Endothelial cell of umbilical vein (primary cell): Measurements from ENCODE around the gene ALG6.
"Not testable (repeated sequence)": the region's sequence is repeated elsewhere in the genome, so short reads cannot be mapped to it uniquely, and the experiment has no call there.

ENCODE experiments used
- EZH2 ChIP-seq: IDR thresholded peaks from 2 replicates; pipeline ENCODE4 v1.6.1; 2012; ENCODE audit warnings: borderline replicate concordance, low read depth, mild to moderate bottlenecking, moderate library complexity, low read length, inconsistent platforms; ENCODE audit not compliant: severe bottlenecking
- FOS ChIP-seq: IDR thresholded peaks from 2 replicates; pipeline ENCODE4 v1.6.1; 2011; ENCODE audit warnings: mild to moderate bottlenecking, low read length, moderate library complexity, borderline replicate concordance; ENCODE audit not compliant: insufficient read depth
- GATA2 ChIP-seq: IDR thresholded peaks from 2 replicates; pipeline ENCODE4 v1.7.0; 2011; ENCODE audit warnings: low read depth, mild to moderate bottlenecking, moderate library complexity, mixed read lengths, low read length; ENCODE audit not compliant: insufficient read length, insufficient read depth
- JUN ChIP-seq: IDR thresholded peaks from 2 replicates; pipeline ENCODE4 v1.6.1; 2011; ENCODE audit warnings: borderline replicate concordance, low read depth; ENCODE audit not compliant: insufficient read length, insufficient read depth
- MYC ChIP-seq: IDR thresholded peaks from one replicate; pipeline ENCODE4 v1.6.1; 2011; ENCODE audit warnings: mild to moderate bottlenecking, low read depth, low read length
- POLR2A ChIP-seq: IDR thresholded peaks from 2 replicates; pipeline ENCODE4 v1.6.1; 2012; ENCODE audit warnings: low read depth, mild to moderate bottlenecking, control low read depth, low read length
- POLR2AphosphoS5 ChIP-seq: IDR thresholded peaks from 2 replicates; pipeline ENCODE4 v1.6.1; 2012; ENCODE audit warnings: low read depth, mild to moderate bottlenecking, control low read depth, low read length, moderate library complexity; ENCODE audit not compliant: insufficient read depth
- TF ChIP-seq, protein P1 (sequence below), 2 donors: IDR thresholded peaks; 1 replicate in 1 of 2; 2 replicates in 1 of 2; pipeline ENCODE4 v1.5.1; 2011; ENCODE audit warnings: low read length in 2 of 2, mild to moderate bottlenecking in 2 of 2, moderate library complexity in 2 of 2, control low read depth in 1 of 2, inconsistent platforms in 1 of 2, low read depth in 1 of 2; ENCODE audit not compliant: insufficient read depth in 1 of 2; ENCODE audit errors: extremely low read depth in 1 of 2
- TF ChIP-seq, protein P2 (sequence below): IDR thresholded peaks from 2 replicates; pipeline ENCODE4 v1.6.1; 2011; ENCODE audit not compliant: insufficient read depth, insufficient read length

DNA sequence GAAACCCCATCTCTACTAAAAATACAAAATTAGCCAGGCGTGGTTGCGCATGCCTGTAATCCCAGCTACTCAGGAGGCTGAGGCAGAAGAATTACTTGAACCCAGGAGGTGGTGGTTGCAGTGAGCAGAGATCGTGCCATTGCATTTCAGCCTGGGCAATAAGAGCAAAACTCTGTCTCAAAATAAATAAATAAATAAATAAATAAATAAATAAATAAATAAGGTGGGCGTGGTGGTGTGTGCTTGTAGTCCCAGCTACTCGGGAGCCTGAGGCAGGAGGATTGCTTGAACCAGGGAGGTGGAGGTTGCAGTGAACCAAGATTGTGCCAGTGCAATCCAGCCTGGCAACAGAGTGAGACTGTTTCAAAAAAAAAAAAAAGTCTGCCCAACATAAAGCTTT lies 101.3 kb downstream of the ALG6 start:
- TF ChIP-seq, protein P1, sequence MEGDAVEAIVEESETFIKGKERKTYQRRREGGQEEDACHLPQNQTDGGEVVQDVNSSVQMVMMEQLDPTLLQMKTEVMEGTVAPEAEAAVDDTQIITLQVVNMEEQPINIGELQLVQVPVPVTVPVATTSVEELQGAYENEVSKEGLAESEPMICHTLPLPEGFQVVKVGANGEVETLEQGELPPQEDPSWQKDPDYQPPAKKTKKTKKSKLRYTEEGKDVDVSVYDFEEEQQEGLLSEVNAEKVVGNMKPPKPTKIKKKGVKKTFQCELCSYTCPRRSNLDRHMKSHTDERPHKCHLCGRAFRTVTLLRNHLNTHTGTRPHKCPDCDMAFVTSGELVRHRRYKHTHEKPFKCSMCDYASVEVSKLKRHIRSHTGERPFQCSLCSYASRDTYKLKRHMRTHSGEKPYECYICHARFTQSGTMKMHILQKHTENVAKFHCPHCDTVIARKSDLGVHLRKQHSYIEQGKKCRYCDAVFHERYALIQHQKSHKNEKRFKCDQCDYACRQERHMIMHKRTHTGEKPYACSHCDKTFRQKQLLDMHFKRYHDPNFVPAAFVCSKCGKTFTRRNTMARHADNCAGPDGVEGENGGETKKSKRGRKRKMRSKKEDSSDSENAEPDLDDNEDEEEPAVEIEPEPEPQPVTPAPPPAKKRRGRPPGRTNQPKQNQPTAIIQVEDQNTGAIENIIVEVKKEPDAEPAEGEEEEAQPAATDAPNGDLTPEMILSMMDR (IDR thresholded peaks at IDR 0.05; ENCODE audit: extremely low read depth in 1 of 2, insufficient read depth in 1 of 2, low read depth in 1 of 2, low read length in 2 of 2) = not testable (repeated sequence)
- TF ChIP-seq EZH2, POLR2A, FOS, POLR2AphosphoS5, MYC, GATA2, JUN: not testable (repeated sequence)
- TF ChIP-seq, protein P2, sequence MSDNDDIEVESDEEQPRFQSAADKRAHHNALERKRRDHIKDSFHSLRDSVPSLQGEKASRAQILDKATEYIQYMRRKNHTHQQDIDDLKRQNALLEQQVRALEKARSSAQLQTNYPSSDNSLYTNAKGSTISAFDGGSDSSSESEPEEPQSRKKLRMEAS = not testable (repeated sequence)
